Mammary epithelial cell (primary cell): ENCODE results near the gene MICAL1.

Source experiments
- EZH2 ChIP-seq: IDR thresholded peaks from 2 replicates; pipeline ENCODE4 v1.6.1; 2012; ENCODE audit warnings: low read length, inconsistent platforms, borderline replicate concordance
- TF ChIP-seq, protein P1 (sequence below), 2 donors: IDR thresholded peaks in 1 of 2; conservative IDR thresholded peaks in 1 of 2; 2 replicates each; pipeline ENCODE4 v1.5.1; 2011 to 2012; ENCODE audit warnings: inconsistent platforms in 2 of 2, low read length in 2 of 2, mild to moderate bottlenecking in 2 of 2, control low read depth in 1 of 2, low read depth in 1 of 2; ENCODE audit not compliant: insufficient read depth in 1 of 2; ENCODE audit errors: extremely low read depth in 1 of 2

DNA sequence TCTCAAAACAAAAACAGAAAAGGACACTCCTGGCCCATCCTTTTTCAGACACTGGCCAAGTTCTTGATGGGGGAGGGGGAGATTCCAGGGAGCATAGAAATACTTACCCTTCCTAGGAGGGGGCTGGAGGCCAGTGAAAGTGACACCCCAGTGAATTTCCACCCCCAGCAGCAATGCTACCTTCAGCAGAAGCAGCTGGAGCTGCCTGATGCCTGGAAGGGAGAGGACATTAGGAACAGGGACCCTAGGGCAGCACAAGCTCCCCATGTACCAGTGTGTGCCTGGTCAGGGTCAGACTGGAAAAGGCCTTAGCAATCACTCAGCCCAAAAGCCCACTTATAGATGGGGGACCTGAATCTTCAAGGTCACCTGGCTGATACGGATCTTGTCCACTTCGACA lies 2.4 kb downstream of the MICAL1 start:
- TF ChIP-seq, protein P1, sequence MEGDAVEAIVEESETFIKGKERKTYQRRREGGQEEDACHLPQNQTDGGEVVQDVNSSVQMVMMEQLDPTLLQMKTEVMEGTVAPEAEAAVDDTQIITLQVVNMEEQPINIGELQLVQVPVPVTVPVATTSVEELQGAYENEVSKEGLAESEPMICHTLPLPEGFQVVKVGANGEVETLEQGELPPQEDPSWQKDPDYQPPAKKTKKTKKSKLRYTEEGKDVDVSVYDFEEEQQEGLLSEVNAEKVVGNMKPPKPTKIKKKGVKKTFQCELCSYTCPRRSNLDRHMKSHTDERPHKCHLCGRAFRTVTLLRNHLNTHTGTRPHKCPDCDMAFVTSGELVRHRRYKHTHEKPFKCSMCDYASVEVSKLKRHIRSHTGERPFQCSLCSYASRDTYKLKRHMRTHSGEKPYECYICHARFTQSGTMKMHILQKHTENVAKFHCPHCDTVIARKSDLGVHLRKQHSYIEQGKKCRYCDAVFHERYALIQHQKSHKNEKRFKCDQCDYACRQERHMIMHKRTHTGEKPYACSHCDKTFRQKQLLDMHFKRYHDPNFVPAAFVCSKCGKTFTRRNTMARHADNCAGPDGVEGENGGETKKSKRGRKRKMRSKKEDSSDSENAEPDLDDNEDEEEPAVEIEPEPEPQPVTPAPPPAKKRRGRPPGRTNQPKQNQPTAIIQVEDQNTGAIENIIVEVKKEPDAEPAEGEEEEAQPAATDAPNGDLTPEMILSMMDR (conservative IDR thresholded peaks at IDR 0.05 in 1 of 2, IDR thresholded peaks at IDR 0.05 in 1 of 2; ENCODE audit: extremely low read depth in 1 of 2, insufficient read depth in 1 of 2, low read depth in 1 of 2, low read length in 2 of 2), result no peak
- TF ChIP-seq EZH2, result no peak
